GM21529 (cell line): ENCODE data around the gene ANKS1A.
"Not testable (repeated sequence)": the region's sequence is repeated elsewhere in the genome, so short reads cannot be mapped to it uniquely, and the experiment has no call there.

Experiments used
- ATAC-seq: cut with Tn5 transposase; IDR thresholded peaks from one replicate; pipeline ENCODE4 v1.9.1; 2021; ENCODE audit not compliant: unreplicated experiment

Gene ANKS1A

DNA sequence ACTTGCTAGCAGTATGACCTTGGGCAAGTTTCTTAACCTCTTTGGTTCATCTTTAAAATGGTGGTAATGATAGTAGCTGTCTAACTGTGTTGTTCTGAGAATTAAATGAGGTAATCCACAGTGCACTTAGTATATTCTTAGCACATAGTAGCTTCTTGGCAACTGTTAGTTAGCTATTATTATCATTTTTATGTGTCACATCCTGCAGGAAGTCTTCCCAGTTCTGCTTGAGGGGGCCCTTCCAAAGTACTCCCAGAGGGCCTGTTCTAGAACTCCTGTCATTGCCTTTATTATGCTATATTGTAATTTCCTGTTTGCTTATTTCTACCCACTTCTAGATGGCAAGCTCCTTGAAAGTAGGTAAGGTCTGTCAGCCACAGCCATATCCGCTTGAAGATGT, 30.6 kb downstream of the ANKS1A start:
- ATAC-seq, result no peak

DNA sequence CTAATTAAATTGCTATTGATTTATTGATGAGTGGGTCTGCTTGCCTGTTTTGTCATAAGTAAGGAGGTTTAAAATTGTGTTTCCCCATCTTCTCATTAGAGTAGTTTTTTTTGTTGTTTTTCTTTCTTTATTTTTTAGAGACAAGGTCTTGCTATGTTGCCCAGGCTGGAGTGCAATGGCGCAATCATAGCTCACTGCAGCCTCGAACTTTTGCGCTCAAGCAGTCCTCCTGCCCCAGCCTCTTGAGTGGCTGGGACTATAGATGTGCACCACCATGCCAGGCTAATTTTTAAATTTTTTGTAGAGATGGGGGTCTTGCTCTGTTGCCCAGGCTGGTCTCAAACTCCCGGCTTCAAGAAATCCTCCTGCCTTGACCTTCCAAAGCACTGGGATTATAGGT, 31.0 kb downstream of the ANKS1A start:
- ATAC-seq, result no peak

DNA sequence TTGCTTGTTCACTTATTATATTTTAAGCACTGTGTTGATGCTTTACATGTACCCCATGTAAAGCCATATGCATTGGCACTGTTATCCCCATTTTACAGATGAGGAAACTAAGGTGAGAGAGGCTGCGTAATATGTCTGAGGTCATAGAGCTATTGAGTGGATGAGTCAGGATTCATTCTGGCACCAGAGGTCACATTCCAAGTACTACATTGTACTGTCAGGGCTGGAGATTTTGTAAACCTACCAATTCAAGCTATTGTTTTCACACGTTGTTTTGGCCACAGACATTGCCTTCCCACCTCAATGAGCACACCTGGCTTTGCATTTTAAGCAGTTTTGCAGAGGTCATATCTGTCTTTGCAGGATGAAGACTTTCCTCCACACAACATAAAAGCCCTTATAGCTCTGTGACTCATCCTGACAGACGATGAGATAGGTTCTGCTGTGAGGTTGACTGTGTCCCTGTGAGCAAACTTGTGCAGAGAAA, 33.2 kb downstream of the ANKS1A start:
- no peak for ATAC-seq

DNA sequence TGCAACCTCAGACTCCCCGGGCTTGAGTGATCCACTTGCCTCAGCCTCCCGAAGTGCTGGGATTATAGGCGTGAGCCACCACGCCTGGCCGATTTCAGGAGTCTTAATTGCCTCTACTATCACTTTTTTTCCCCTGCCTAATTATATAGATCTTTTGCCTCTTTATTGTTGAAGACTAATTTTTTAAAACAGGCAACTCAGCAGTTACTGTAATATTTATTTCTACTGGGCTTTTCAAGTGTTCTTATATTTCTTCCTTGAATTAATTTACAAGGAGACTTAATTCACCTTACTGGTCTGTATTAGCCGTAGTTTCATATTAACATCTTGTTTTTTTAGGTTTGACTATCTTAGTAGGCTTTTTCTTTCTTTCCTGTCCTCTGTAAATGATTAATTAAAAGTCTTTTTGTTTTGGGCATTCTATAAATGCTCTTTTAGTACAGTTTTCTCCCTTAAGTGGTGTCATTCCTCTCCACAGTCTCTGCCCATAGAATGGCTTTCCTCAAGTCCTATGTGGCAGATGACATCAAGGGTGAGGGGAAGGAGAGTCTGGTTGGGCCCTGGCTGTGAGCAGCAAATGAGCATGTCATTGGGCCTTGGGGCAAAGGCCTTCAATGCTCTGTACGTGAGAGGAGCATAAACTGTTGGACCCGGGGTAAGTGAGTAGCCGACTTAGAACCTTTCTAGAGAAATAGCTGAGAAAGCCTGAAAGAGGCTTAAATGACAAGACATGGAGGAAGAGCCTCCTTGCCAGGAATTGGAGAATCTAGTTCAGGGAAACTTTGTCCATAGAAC, 36.0 kb downstream of the ANKS1A start:
- ATAC-seq, result no peak

DNA sequence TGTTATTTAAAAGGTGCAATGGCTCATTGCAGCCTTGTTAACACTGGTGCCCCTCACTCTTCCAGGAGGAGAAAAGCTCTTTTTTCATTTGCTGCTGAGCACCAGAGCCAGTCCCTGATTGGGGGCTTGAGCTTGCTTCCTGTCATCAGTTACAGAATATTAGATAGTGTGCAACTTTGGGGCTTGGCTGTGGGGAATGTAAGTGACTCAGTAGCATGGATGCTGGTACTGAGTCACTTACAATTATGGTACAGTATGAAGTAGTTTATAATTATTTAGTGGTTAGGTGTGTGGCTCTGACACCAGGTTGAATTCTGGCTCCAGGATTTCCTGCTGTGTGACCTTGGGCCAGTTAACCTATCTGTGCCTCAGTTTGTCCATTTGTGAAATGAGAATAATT, 37.6 kb downstream of the ANKS1A start:
- no peak for ATAC-seq

DNA sequence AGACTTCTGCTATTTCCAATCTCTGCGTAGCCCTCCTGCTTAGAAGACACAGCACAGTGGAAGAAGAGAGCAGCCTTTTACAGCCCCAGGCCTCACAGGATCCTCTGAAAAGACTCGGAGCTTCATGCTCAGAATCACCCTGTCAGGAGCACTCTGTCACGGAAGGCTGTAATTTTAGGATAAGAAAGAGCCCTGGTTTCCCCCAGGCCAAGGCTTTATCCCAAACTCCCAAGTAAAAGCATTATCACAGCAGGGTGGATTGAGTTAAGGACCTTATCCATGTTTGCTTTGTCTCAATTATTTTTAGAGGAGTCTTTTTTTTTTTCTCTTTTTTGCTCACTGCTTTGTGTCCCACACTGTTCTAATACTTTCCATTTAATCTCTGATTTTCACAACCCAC, 39.2 kb downstream of the ANKS1A start:
- ATAC-seq, result no peak

DNA sequence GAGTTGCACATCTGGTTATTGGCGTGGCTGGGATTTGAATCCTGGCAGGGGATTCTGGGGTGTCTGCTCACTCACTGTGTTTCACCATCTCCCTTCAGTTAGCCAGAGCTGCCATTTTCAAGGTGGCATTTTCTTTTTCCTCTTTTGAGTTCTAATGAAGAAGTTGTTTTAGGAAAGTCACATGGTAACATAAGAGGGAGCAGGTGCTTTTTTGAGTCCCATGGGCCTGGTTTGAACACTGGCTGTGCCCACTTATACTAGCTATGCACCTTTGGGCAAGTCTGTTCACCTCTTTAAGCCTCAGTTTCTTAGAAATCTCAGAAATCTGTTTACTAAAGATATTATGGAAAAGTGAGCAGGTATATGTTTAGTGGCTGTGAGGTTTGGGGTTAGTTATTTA, 39.6 kb downstream of the ANKS1A start:
- ATAC-seq, result no peak

DNA sequence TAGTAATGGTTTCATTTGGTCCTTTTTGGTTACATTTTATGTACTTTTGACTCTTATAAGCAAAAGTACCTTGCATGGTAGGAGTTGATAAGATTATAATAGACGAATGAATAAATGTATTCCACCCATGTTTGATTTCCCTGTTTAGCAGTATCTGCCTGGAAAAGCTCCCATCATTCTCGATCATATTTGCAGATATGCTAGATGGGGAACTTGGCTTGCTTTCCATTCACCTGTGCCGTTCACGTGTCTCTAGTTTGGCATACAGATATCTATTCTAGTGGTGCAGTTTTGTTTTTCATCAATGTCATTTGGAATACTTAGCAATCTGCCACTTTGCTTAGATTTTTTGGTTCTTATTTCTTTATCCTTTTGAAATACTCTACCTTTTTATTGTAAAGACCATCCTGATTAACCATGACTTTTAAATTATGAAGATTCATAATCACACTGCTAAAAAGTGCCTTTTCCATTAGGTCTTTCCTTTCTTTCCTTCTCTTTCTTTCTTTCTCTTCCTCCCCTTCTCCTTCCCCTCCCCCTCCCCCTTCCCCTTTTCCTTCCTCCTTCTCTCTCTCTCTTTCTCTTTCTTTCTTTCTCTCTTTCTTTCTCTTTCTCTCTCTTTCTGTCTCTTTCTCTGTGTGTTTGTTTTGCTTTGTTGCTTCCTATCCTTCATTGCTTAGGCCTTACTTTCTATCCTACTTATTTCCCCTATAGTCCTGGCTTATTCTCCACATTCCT, 40.4 kb downstream of the ANKS1A start:
- ATAC-seq, result no peak

DNA sequence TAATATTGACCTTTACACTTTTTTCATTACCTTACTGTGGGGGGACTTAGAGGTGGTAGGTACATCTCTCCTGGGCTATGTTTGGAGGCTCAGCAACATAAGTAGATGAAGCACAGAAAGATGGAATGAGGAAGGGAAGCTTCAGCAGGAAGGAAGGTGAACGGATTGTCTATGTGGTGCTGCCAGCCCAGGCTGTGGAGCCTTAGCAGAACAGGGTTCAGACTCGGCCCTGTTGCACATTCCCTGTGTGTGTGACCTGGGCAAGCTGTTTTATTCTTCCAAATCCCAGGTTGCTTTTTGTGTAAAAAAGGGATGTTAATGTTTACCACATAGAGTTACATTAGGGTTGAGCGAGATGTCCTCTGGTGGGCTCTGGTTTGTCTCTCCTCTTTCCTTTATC, 41.2 kb downstream of the ANKS1A start:
- ATAC-seq, result no peak

DNA sequence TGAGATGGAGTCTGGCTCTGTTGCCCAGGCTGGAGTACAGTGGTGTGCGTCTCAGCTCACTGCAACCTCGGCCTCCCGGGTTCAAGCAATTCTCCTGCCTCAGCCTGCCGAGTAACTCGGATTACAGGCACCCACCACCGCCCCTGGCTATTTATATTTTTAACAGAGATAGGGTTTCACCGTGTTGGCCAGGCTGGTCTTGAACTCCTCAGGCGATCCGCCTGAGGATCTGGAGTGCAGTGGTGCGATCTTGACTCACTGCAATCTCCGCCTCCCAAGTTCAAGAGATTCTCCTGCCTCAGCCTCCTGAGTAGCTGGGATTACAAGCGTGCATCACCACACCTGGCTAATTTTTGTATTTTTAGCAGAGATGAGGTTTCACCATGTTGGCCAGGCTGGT, 43.1 kb downstream of the ANKS1A start:
- not testable (repeated sequence) for ATAC-seq

DNA sequence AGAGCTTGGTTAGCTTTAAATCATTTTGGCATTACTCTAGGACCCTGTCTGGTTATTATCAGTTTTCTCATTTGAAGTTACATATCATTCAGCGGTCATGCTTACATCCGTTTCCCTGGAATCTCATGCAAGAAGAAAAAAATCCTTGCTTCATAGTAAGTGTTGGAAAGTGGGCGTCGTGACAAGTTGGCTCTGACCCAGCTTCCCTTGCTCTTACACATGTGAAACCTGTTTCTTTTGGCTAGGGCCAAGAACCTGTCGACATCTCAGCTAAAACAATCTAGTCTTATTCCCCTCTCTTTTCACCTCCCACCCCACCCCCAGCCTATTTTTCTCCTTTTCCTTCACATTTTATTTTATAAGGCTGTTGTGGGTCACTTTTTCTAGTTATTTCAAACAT, 45.5 kb downstream of the ANKS1A start:
- no peak for ATAC-seq

DNA sequence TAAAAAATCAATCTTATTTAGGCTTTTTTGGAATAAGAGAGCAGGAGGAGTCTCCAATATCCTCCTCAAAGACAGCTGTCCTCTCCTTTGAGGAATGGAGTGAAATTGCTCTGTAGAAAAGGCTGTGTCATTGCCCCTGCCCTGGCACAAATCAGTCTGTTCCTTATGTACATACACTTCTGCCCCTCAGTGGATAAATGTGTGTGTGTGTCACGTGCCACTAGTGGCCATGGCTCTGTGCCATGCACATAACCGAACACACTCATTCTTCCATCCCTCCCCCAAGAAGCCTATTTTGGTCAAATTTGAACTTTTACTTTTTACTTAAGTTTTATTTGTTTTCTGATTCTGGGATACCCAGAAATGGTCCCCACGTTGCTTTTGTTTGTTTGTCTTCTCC, 49.2 kb downstream of the ANKS1A start:
- ATAC-seq, result no peak

DNA sequence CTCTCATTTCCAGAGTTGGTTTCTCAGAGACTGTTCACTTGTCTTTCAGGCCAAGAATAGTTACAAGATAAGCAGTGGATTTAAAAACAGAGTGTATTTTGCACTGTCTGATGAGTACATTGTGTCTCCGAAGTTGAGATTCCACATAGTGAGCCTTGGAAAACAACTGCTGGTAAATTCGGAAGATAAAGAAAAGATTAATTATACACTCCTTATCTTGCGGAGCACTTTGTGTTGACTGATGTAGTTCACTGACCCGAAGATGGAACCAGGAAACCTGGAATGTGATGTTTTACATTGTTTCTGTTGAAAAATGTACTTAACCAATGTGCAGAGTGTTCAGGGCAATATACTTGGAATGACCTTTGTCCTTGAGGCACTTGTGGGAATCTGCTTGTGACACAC, 51.0 kb downstream of the ANKS1A start:
- no peak for ATAC-seq

DNA sequence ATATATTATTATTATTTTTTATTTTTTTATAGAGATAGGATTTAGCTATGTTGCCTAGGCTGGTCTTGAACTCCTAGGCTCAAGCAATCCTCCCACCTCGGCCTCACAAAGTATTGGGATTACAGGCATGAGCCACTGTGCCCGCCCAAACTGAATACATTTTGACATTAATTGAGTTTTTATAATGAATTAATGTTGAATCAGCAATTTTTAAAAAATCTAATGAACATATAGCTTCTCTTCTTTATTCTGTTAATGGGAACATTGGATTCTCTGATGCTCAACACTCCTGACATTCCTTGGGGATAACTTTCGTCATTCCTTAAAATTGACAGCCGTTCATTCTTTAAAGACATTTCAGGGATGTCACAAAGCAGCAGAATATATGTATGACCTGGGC, 52.4 kb downstream of the ANKS1A start:
- ATAC-seq, result no peak

DNA sequence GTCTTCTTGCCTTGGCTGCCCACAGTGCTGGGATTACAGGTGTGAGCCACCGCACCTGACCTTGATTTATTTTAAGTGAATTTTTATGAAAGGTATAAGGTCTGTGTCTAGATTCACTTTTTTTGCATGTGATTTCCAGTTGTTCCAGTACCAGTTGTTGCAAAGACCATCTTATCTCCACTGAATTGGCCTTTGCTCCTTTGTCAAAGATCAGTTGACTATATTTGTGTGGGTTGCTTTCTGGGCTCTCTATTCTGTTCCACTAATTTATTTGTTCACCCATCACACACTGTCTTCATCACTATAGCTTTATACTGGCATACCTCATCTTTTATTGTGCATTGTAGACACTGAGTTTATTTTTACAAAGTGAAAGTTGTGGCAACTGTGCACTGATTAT, 56.3 kb downstream of the ANKS1A start:
- no peak for ATAC-seq

DNA sequence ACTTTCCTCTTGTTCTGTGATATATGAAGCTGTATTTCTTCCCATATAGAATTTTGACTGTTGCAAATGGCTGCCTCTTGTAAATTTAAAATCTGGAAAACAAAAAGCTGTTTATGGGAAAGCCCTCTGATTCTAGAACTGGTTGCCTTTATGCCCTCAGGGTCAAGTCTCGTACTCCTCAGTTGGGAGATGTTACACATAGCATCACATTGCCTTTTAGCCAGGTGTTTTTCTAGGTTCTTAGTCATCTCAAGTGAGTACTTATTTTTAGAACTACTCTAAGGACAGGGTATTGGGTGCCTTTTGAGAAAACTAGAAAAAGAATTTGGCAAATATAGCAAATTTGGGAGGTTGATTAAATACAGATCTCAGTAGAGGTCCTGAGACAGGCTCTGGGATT, 58.5 kb downstream of the ANKS1A start:
- no peak for ATAC-seq

DNA sequence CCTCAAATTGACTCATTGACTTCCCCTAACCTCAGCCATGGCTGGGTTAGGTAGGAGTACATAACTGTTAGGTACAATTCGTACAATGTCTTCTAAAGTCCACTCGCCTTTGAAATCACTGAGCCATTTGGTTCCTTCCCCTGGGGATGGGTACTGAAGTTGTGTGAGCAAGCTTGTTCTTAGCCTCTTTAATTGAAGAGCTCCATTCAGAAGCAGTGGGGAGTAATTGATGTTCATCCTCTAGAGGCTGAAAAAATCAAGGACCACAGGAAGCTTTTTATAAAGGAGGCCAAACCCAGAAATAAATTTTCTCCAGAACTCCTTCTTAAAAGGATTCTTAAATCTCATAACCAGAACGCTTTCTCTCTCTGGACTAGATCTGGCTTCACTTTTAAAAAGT, 60.6 kb downstream of the ANKS1A start:
- ATAC-seq, result no peak

DNA sequence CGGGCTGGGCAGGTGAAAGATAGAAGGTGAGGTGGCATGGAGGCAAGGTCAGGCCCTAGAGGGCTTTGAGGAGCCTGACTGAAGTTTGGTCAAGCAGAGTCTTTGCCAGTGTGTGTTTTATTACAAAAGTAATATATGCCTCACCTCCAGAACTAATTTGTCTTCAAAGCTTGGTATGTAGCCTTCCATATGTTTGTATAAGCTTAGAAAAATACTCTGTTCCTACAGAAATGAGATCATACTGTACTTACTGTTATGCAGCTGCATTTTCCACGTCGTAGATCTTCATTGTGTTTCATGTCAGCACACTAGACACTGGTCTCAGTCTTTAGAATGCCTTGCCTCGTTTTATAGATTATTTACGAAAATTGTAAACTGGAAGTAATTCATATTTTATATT, 61.8 kb downstream of the ANKS1A start:
- ATAC-seq, result no peak

DNA sequence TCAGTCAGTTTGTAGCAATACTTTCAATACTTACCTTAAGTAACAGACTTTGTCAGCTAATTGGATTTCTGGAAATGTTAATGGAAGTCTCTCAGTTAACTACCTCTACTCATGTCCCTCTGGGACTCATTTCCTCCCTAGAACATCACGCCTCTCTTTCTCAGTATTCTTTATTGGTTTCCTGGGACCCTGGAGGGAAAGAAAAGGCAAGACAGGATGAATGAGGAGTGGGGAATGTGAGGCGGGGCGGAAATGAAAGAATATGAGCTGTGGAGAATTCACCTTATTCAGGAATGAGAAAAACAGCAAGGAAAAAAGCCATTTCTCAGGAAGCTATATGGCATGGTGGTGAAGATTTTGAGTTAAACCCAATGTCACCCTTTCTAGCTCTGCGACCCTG, 62.7 kb downstream of the ANKS1A start:
- ATAC-seq, result no peak

DNA sequence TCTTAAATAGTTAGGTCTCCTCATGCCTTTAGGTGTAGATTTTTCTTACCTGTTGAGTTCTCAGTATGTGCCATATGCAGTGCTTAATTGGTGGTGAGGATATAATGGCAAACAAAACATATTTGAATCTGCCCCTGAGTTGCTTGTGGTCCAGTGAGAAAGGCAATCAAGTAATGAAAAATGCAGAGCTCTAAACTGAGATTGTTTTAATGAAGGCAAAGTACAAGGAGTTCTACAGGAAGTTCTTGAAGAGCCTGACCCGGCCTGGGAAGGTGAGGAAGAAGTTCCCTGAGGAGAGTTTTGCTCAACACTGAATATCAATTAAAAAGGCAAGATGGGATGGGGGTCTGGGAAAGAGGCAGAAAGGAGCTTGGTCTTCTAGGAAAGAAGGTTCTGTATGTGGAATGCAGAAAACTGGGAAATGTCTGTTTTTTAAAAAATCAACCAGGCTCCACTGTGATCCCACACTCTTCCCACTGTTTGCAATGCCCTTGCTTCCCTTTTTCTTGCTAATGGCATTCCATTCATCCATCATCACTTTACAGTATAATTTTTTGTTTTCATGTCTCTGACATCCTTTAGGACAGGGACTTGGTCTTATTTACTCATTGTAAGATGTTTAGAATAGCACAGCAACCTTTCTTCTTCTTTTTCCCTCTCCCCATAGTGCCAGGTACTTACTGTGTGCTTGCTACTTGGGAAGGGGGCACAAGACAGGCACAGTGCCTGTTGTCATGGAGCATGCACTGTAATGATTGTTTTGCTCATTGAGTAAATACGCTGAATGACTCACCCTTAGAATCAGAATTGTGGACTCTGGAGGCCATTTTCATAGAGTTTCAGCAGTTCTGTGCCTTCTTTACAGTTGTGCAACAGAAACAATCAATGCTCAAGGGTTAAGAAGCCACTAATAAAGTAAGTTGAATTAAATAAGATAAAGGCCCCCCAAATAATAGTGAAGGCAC, 64.3 kb downstream of the ANKS1A start:
- no peak for ATAC-seq

DNA sequence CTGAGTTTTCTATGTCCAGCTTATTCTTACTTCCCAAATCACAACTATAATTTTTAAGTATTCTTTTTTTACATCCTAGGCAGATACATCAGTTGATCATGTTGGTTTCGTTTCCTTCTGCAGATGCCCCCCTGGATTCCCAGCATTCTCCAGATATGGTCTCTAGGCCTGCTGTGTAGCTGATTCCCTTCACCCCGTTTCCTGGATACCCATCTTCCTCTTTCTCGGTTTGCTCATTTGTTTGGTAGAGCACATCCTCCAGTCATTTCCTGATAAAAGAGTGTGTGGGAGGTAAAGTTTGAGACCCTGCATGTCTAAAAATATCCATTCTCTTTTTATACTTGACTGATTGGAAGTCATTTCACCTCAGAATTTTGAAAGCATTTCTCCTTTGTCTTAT, 66.4 kb downstream of the ANKS1A start:
- ATAC-seq, result no peak
